HEK293 (cell line): ENCODE results near the gene UBR1.

Experiments
- CTCF ChIP-seq: fragments of 450-650 bp; formaldehyde crosslinking; IDR thresholded peaks from 2 replicates; pipeline ENCODE4 v1.5.1; 2016; ENCODE audit warnings: missing biosample characterization, missing genetic modification characterization
- ZNF776 ChIP-seq: fragments of 450-650 bp; formaldehyde crosslinking; IDR thresholded peaks from 2 replicates; pipeline ENCODE4 v1.5.0; 2017; ENCODE audit warnings: missing biosample characterization, missing genetic modification characterization, borderline replicate concordance

- TF ChIP-seq ZNF776 (tag by site-specific recombination) (no peak), CTCF (tag by site-specific recombination) (no peak)
Measured at GRCh38 chr15:42939841-42940240, 166.0 kb downstream of the UBR1 start.
